Peyer's patch (tissue), 4 donors: Measurements from ENCODE around the gene LCP2. TPM values are rescaled to one million over a fixed set of nuclear protein-coding genes. Genes with fewer than 3 reads are reported as not detected.
"Not testable (repeated sequence)": the region's sequence is repeated elsewhere in the genome, so short reads cannot be mapped to it uniquely, and the experiment has no call there.

Experiments
- DNase-seq, 3 donors: peaks; one replicate each; pipeline ENCODE4 v3.0.0-alpha.2; 2017 to 2019
- H3K27ac ChIP-seq, 4 donors: fragments of 200-600 bp; sonication (generic); one replicate each; pipeline ENCODE4 v1.5.1; 2016 to 2019
- H3K27me3 ChIP-seq, 2 donors: fragments of 200-600 bp; sonication (generic); one replicate each; pipeline ENCODE4 v1.5.1; 2019
- H3K36me3 ChIP-seq, 3 donors: fragments of 200-600 bp; sonication (generic); one replicate each; pipeline ENCODE4 v1.5.1; 2016 to 2019
- H3K4me1 ChIP-seq, 4 donors: fragments of 200-600 bp; sonication (generic); one replicate each; pipeline ENCODE4 v1.5.1; 2016 to 2019
- H3K4me3 ChIP-seq, 4 donors: fragments of 200-600 bp; sonication (generic); 1 replicate in 3 of 4; 2 replicates in 1 of 4; pipeline ENCODE4 v1.5.1; 2016 to 2019; ENCODE audit warnings: mild to moderate bottlenecking in 1 of 4
- H3K9me3 ChIP-seq, 4 donors: fragments of 200-600 bp; sonication (generic); one replicate each; pipeline ENCODE4 v1.5.1; 2016 to 2019; ENCODE audit warnings: mild to moderate bottlenecking in 1 of 4
- POLR2A ChIP-seq, 2 donors: fragments of 450-650 bp; IDR thresholded peaks; one replicate each; pipeline ENCODE4 v1.5.1; 2017; ENCODE audit warnings: antibody characterized with exemption in 2 of 2, mild to moderate bottlenecking in 2 of 2, moderate library complexity in 2 of 2
- total RNA-seq, 4 donors: library from RNA; depleted of rRNA; stranded (reverse); fragments of >200 nt; gene quantifications; one replicate each; pipeline ENCODE4 v1.1.0, GENCODE V29; 2016
- TF ChIP-seq, protein P1 (sequence below), 6 experiments: fragments of 450-650 bp in 4 of 6; fragments of 200-600 bp in 2 of 6; sonication (generic) in 1 of 6; IDR thresholded peaks; one replicate each; pipeline ENCODE4 v1.5.1; 2017 to 2019; ENCODE audit warnings: antibody characterized with exemption in 6 of 6, mild to moderate bottlenecking in 3 of 6, moderate library complexity in 1 of 6

Gene LCP2
- total RNA-seq, 4 donors from 2014 or later = 27.1 to 139 (median 33.9) TPM

DNA sequence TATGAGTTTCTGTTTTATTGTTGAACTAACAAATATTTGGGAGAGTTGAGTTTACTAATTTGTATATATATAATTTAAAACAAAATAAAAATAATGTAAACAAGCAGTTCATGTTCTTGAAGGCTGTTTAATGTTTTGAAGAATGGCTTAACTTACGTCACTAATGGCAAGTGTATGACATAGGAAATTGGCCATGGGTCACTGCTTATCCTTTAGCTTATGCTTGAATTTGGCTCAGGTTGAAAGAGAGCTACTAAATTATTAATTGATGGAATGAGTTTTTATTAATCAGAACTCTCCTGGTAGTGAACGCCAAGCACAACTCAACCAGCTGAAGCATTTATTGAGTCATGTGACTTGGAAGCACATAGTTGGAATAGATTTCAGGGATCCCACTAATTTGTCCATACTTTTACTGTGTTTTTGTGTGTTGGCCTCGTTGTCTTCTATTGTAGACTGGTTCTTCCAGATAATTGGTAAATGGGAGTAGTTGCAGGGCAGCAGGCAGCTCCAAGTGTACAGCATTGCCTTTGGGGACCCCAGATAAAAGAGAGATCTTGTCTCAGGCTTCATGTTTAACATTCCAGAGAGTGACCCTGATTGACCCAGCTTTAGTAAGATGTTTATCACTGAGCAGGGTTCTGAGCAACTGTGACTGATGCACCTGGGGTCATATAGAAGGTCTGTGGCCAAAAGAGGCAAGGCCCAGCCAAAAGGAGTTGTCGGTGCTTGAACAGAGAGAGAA, 51.3 kb downstream of the LCP2 start:
- no peak for DNase-seq
- H3K27ac ChIP-seq = no peak overlapping the region

DNA sequence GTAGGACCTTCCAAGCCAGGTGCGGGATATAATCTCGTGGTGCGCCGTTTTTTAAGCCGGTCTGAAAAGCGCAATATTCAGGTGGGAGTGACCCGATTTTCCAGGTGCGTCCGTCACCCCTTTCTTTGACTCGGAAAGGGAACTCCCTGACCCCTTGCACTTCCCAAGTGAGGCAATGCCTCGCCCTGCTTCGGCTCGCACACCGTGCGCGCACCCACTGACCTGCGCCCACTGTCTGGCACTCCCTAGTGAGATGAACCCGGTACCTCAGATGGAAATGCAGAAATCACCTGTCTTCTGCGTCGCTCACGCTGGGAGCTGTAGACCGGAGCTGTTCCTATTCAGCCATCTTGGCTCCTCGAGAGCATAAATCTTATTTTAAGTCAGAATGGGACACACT, 52.1 kb downstream of the LCP2 start:
- not testable (repeated sequence) for H3K36me3 ChIP-seq, H3K4me1 ChIP-seq, H3K4me3 ChIP-seq

More for the DNA sequence above, 51.3 kb downstream of the LCP2 start:
- peaks cover 0 to 7% (median 0%) of the 10 kb centered on the region in 3 donors for H3K36me3 ChIP-seq
- TF ChIP-seq, protein P1, sequence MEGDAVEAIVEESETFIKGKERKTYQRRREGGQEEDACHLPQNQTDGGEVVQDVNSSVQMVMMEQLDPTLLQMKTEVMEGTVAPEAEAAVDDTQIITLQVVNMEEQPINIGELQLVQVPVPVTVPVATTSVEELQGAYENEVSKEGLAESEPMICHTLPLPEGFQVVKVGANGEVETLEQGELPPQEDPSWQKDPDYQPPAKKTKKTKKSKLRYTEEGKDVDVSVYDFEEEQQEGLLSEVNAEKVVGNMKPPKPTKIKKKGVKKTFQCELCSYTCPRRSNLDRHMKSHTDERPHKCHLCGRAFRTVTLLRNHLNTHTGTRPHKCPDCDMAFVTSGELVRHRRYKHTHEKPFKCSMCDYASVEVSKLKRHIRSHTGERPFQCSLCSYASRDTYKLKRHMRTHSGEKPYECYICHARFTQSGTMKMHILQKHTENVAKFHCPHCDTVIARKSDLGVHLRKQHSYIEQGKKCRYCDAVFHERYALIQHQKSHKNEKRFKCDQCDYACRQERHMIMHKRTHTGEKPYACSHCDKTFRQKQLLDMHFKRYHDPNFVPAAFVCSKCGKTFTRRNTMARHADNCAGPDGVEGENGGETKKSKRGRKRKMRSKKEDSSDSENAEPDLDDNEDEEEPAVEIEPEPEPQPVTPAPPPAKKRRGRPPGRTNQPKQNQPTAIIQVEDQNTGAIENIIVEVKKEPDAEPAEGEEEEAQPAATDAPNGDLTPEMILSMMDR (IDR thresholded peaks at IDR 0.05) = no peak
- TF ChIP-seq POLR2A (IDR thresholded peaks at IDR 0.05) = no peak
- H3K9me3 ChIP-seq = no peaks in the 10 kb centered on the region
- H3K4me3 ChIP-seq = no peak overlapping the region
- H3K4me1 ChIP-seq = no peaks in the 10 kb centered on the region
- no peaks in the 10 kb centered on the region for H3K27me3 ChIP-seq

DNA sequence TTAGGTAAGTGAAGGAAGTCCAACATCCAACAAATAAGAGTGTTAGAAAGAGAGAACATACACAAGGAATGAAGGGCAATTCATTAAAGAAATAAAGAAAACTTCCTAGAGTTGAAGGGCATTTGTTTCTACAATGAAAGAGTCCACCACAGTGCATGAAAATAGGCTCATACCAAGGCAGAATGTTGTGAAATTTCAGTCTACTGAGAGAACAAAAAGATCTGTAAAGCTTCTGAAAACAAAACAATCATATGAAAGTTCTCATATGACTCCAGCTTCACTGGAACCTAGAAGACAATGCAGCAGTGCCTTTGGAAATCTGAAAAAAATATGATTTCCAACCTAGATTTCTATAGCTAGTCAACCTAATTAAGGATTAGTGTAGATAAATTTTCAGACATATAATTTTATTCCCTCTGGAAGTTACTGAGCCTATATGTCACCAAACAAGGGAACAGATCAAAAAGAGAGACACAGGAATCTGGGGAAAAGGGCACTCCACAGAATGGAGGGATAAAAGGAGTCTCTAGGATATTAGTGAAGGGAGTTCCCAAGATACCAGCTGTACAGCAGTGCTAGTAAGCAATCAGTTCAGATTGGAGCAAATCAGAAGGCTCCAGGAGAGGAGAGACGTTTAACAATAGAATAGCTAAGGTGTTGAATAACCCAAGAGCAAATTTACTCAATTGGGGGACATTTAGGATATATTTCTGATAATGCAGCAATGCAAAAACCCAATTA, 59.0 kb downstream of the LCP2 start:
- Histone ChIP-seq H3K4me3 (no peak overlapping the region), H3K4me1 (no peaks in the 10 kb centered on the region), H3K36me3 (no peaks in the 10 kb centered on the region), H3K27me3 (peaks cover 0 to 3% of the 10 kb centered on the region in 2 donors), H3K9me3 (no peaks in the 10 kb centered on the region), H3K27ac (no peak overlapping the region)
- TF ChIP-seq, protein P1 (IDR thresholded peaks at IDR 0.05) = no peak
- no peak for TF ChIP-seq POLR2A (IDR thresholded peaks at IDR 0.05)
- no peak for DNase-seq

More for the DNA sequence above, 52.1 kb downstream of the LCP2 start:
- DNase-seq, H3K27ac ChIP-seq, H3K9me3 ChIP-seq, H3K27me3 ChIP-seq: not testable (repeated sequence)

DNA sequence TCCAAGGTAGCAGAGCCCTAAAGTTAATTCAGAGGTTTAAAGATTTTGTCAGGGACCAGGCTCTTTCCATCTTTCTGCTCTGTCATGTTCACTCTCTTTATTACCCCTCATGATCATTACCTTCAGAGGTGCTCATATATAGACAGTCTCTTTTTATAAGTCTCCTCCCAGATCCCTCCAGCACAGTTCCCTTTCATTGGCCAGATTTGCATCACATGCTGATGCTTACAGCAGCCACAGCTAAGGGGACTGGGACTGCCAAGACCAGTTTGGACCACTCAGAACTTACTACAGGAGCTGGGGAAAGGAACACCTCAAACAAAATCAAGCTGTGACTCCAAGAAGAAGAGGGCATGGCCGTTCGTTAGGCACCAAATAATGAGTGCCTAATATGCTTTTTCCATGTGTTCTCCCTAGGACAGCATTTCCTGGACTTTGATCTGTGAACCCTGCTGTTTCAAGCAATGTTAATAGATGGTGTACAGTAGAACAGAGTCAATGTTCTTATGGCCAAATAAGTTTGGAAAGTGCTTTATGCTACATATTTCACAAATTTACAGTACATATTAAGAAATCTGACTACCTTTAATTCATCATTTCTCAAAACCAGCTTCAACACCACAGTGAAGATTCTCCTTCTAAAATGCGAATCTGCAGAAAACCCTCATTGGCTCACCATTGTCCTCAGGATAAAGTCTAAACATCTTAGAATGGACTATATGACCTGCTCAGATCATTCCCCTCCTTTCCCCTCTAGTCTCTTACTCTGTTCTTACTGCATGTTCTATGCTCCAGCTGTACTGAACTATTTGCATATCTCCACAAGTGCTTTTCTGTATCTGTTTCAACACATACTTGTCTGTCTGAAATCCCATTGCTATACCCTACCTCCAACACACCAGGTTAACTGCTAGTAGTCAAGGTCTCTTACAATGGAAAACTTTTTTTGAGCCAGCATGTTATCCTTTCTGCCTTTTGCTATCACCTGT, 61.4 kb downstream of the LCP2 start:
- DNase-seq = no peak
- Histone ChIP-seq H3K9me3 (no peaks in the 10 kb centered on the region), H3K27me3 (peaks cover 0 to 3% of the 10 kb centered on the region in 2 donors), H3K27ac (no peak overlapping the region), H3K36me3 (no peaks in the 10 kb centered on the region), H3K4me1 (no peaks in the 10 kb centered on the region), H3K4me3 (no peak overlapping the region)
- TF ChIP-seq, protein P1 (IDR thresholded peaks at IDR 0.05) = no peak
- TF ChIP-seq POLR2A (IDR thresholded peaks at IDR 0.05) = no peak

DNA sequence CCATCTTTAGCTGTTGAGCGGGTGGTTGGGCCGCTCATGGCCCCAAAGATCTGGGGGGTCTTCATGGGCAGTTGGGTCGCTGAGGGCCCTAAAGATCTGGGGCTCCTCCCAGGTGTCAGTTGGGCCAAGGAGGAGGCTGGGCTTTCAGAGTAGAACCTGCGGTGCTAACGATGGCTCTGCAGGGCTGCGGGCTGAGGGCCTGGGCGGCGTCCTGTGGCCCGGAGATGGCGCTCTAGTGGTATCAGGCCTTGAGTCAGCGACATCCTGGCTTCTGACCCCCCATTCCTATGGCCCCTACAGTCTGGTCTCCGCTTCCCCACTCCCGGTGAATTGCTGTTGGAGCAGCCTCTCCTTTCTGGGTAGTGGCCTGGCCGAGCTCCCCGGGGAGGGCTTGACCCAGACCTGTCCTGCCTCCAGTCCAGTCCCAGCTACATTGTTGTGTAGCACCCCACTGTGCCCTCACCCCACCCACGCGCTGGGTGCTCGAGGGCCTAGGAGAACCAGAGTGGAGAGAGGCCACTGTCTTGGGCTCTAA, 64.2 kb downstream of the LCP2 start:
- DNase-seq = no peak
- Histone ChIP-seq H3K4me1 (no peaks in the 10 kb centered on the region), H3K27ac (no peak overlapping the region), H3K4me3 (no peak overlapping the region), H3K9me3 (no peaks in the 10 kb centered on the region), H3K36me3 (no peaks in the 10 kb centered on the region), H3K27me3 (peaks cover 0 to 3% of the 10 kb centered on the region in 2 donors)
- TF ChIP-seq, protein P1 (IDR thresholded peaks at IDR 0.05) = no peak
- TF ChIP-seq POLR2A (IDR thresholded peaks at IDR 0.05) = no peak
